Measurements from ENCODE around the gene MAP1B. TPM values are rescaled to one million over a fixed set of nuclear protein-coding genes. Genes with fewer than 3 reads are reported as not detected.

The MAP1B gene
- total and polyA plus RNA-seq, 4 donors, result 1.5 to 46.7 (median 16.0) TPM

DNA sequence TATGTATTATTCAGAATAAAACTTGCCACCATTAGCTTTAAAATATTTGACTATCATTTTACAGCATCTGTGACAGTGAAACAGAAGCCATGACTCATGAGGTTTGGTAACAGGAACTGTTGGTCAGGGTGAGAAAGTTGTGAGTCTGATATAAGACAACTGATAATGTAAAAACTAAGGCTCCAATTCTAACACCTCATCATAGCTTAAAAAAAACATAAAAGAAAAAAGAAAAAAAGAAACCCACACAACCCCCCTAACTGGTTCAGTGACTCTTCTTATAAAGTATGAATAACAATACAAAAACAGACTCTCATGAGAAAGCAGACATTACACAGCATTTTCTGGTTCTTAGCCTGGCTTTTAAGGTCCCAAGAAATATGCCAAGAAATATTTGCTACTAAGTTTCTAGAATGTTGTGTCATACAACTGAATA, 127.0 kb downstream of the MAP1B start:
- TF ChIP-seq CTCF (IDR thresholded peaks at IDR 0.05; ENCODE audit: control extremely low read depth, extremely low read depth), result no peak
- peaks cover 2 to 8% (median 5%) of the 10 kb centered on the region in 4 donors for H3K36me3 ChIP-seq (ENCODE audit: control insufficient read depth in 4 of 4, insufficient read depth in 4 of 4, low read length in 4 of 4)
- no peak overlapping the region for H3K9ac ChIP-seq (ENCODE audit: insufficient read depth in 1 of 2, low read length in 2 of 2)
- H3K27ac ChIP-seq (ENCODE audit: low read depth in 1 of 2, low read length in 1 of 2), result no peak overlapping the region
- no peaks in the 10 kb centered on the region for H3K27me3 ChIP-seq (ENCODE audit: control insufficient read depth in 3 of 3, insufficient read depth in 3 of 3, low read length in 2 of 3)
- H3K9me3 ChIP-seq (ENCODE audit: control insufficient read depth in 4 of 4, insufficient read depth in 3 of 4, low read length in 3 of 4), result no peaks in the 10 kb centered on the region
- no peak for ATAC-seq (ENCODE audit: insufficient read depth, low FRiP score)
- H3K4me1 ChIP-seq (ENCODE audit: control insufficient read depth in 5 of 5, insufficient read depth in 5 of 5, low read length in 5 of 5), result peaks cover 0 to 5% (median 0%) of the 10 kb centered on the region in 5 donors
- no peak overlapping the region for H3K4me3 ChIP-seq
- peak in 1 of 3 donors; percentile 21 for DNase-seq

GRCh38 chr5:72234868-72235267, 127.6 kb downstream of the MAP1B start:
- Histone ChIP-seq H3K9me3 (ENCODE audit: control insufficient read depth in 4 of 4, insufficient read depth in 3 of 4, low read length in 3 of 4) (no peaks in the 10 kb centered on the region), H3K36me3 (ENCODE audit: control insufficient read depth in 4 of 4, insufficient read depth in 4 of 4, low read length in 4 of 4) (peaks cover 2 to 8% (median 5%) of the 10 kb centered on the region in 4 donors), H3K27ac (ENCODE audit: low read depth in 1 of 2, low read length in 1 of 2) (no peak overlapping the region), H3K4me3 (no peak overlapping the region), H3K27me3 (ENCODE audit: control insufficient read depth in 3 of 3, insufficient read depth in 3 of 3, low read length in 2 of 3) (no peaks in the 10 kb centered on the region), H3K4me1 (ENCODE audit: control insufficient read depth in 5 of 5, insufficient read depth in 5 of 5, low read length in 5 of 5) (no peaks in the 10 kb centered on the region), H3K9ac (ENCODE audit: insufficient read depth in 1 of 2, low read length in 2 of 2) (no peak overlapping the region)
- DNase-seq (no peak), ATAC-seq (ENCODE audit: insufficient read depth, low FRiP score) (no peak)
- 98 to 99% methylated on average over 1 of the region's 1 CpG for WGBS, 2 donors
- no peak for TF ChIP-seq CTCF (IDR thresholded peaks at IDR 0.05; ENCODE audit: control extremely low read depth, extremely low read depth)

GRCh38 chr5:72235725-72236124, 128.4 kb downstream of the MAP1B start:
- no peak overlapping the region for H3K9ac ChIP-seq (ENCODE audit: insufficient read depth in 1 of 2, low read length in 2 of 2)
- TF ChIP-seq CTCF (IDR thresholded peaks at IDR 0.05; ENCODE audit: control extremely low read depth, extremely low read depth), result no peak

DNA sequence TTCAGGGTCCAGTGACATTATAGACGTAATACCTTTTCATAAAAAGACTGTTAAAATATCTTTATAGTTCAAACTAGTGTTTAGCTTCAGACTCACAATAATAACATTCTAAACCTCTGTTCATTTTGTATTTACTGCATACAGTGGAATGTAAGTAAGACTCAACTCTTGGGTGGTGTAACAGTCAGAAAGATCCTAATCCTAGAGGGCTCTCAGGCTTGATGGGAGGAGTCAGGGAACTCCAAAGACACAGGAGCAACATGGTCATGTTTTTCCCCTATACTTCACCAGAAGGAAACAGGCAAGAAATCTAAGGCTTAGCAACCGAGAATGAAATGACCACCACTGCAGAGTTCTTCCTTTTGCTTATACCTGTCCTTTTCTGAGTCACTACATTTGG, 130.1 kb downstream of the MAP1B start:
- H3K9me3 ChIP-seq (ENCODE audit: control insufficient read depth in 4 of 4, insufficient read depth in 3 of 4, low read length in 3 of 4), result no peaks in the 10 kb centered on the region
- no peak for ATAC-seq (ENCODE audit: insufficient read depth, low FRiP score)
- peaks cover 0 to 4% (median 2%) of the 10 kb centered on the region in 4 donors for H3K36me3 ChIP-seq (ENCODE audit: control insufficient read depth in 4 of 4, insufficient read depth in 4 of 4, low read length in 4 of 4)
- H3K4me3 ChIP-seq, result no peak overlapping the region
- no peak overlapping the region for H3K27ac ChIP-seq (ENCODE audit: low read depth in 1 of 2, low read length in 1 of 2)
- 92 to 96% methylated on average over 2 of the region's 2 CpGs for WGBS, 2 donors
- H3K4me1 ChIP-seq (ENCODE audit: control insufficient read depth in 5 of 5, insufficient read depth in 5 of 5, low read length in 5 of 5), result peaks cover 0 to 1% (median 0%) of the 10 kb centered on the region in 5 donors
- H3K27me3 ChIP-seq (ENCODE audit: control insufficient read depth in 3 of 3, insufficient read depth in 3 of 3, low read length in 2 of 3), result no peaks in the 10 kb centered on the region
- DNase-seq, result no peak
- H3K9ac ChIP-seq (ENCODE audit: insufficient read depth in 1 of 2, low read length in 2 of 2), result no peak overlapping the region
- no peak for TF ChIP-seq CTCF (IDR thresholded peaks at IDR 0.05; ENCODE audit: control extremely low read depth, extremely low read depth)

More at GRCh38 chr5:72235725-72236124, 128.4 kb downstream of the MAP1B start:
- Histone ChIP-seq H3K9me3 (ENCODE audit: control insufficient read depth in 4 of 4, insufficient read depth in 3 of 4, low read length in 3 of 4) (no peaks in the 10 kb centered on the region), H3K4me3 (no peak overlapping the region), H3K27ac (ENCODE audit: low read depth in 1 of 2, low read length in 1 of 2) (no peak overlapping the region), H3K36me3 (ENCODE audit: control insufficient read depth in 4 of 4, insufficient read depth in 4 of 4, low read length in 4 of 4) (peaks cover 2 to 7% (median 5%) of the 10 kb centered on the region in 4 donors), H3K27me3 (ENCODE audit: control insufficient read depth in 3 of 3, insufficient read depth in 3 of 3, low read length in 2 of 3) (no peaks in the 10 kb centered on the region), H3K4me1 (ENCODE audit: control insufficient read depth in 5 of 5, insufficient read depth in 5 of 5, low read length in 5 of 5) (no peaks in the 10 kb centered on the region)
- WGBS, 2 donors, result 97 to 98% methylated on average over 1 of the region's 1 CpG
- DNase-seq (no peak), ATAC-seq (ENCODE audit: insufficient read depth, low FRiP score) (no peak)

Data from lung (tissue), 12 donors.